Measurements from ENCODE around the gene CRYGN. TPM values are rescaled to one million over a fixed set of nuclear protein-coding genes. Genes with fewer than 3 reads are reported as not detected.

Gene CRYGN
- total and polyA plus RNA-seq, 4 donors: under 0.01 to 0.02 TPM; not detected in 2

GRCh38 chr7:151468217-151469018, 28.5 kb upstream of the CRYGN start:
- H3K9me3 ChIP-seq (ENCODE audit: control insufficient read depth in 4 of 4, low read length in 3 of 4): no peaks in the 10 kb centered on the region
- H3K27ac ChIP-seq (ENCODE audit: low read depth in 1 of 2, low read length in 2 of 2): no peak overlapping the region
- TF ChIP-seq SP1 (IDR thresholded peaks at IDR 0.05): no peak
- TF ChIP-seq RXRA (IDR thresholded peaks at IDR 0.05): no peak
- no peak for TF ChIP-seq YY1 (IDR thresholded peaks at IDR 0.05)
- TF ChIP-seq HNF4G (IDR thresholded peaks at IDR 0.05): no peak
- TF ChIP-seq, protein P1, sequence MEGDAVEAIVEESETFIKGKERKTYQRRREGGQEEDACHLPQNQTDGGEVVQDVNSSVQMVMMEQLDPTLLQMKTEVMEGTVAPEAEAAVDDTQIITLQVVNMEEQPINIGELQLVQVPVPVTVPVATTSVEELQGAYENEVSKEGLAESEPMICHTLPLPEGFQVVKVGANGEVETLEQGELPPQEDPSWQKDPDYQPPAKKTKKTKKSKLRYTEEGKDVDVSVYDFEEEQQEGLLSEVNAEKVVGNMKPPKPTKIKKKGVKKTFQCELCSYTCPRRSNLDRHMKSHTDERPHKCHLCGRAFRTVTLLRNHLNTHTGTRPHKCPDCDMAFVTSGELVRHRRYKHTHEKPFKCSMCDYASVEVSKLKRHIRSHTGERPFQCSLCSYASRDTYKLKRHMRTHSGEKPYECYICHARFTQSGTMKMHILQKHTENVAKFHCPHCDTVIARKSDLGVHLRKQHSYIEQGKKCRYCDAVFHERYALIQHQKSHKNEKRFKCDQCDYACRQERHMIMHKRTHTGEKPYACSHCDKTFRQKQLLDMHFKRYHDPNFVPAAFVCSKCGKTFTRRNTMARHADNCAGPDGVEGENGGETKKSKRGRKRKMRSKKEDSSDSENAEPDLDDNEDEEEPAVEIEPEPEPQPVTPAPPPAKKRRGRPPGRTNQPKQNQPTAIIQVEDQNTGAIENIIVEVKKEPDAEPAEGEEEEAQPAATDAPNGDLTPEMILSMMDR (IDR thresholded peaks at IDR 0.05; ENCODE audit: low read depth, low read length, missing input control): no peak
- no peak for TF ChIP-seq FOXA2 (IDR thresholded peaks at IDR 0.05)
- no peak for TF ChIP-seq GABPA (IDR thresholded peaks at IDR 0.05 in 1 of 2, conservative IDR thresholded peaks at IDR 0.05 in 1 of 2)
- TF ChIP-seq REST (IDR thresholded peaks at IDR 0.05): no peak
- TF ChIP-seq FOXA1 (IDR thresholded peaks at IDR 0.05): no peak
- TF ChIP-seq NR2F2 (IDR thresholded peaks at IDR 0.05): no peak
- TF ChIP-seq ZBTB33 (IDR thresholded peaks at IDR 0.05): no peak
- no peak for TF ChIP-seq ATF3 (IDR thresholded peaks at IDR 0.05)
- no peak for TF ChIP-seq TAF1 (conservative IDR thresholded peaks at IDR 0.05)
- no peak for TF ChIP-seq EGR1 (IDR thresholded peaks at IDR 0.05; ENCODE audit: low read depth in 2 of 2)
- TF ChIP-seq JUND (IDR thresholded peaks at IDR 0.05): no peak
- no peak for TF ChIP-seq HNF4A (conservative IDR thresholded peaks at IDR 0.05)
- no peak for TF ChIP-seq RAD21 (IDR thresholded peaks at IDR 0.05)
- TF ChIP-seq, protein P2, sequence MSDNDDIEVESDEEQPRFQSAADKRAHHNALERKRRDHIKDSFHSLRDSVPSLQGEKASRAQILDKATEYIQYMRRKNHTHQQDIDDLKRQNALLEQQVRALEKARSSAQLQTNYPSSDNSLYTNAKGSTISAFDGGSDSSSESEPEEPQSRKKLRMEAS (IDR thresholded peaks at IDR 0.05): no peak
- no peak overlapping the region for H3K4me3 ChIP-seq (ENCODE audit: low read depth in 1 of 3, low read length in 3 of 3)
- H3K27me3 ChIP-seq (ENCODE audit: control insufficient read depth in 4 of 4, insufficient read depth in 4 of 4, low read length in 3 of 4): no peaks in the 10 kb centered on the region
- no peaks in the 10 kb centered on the region for H3K4me1 ChIP-seq (ENCODE audit: control insufficient read depth in 4 of 4, insufficient read depth in 4 of 4, low read length in 3 of 4)
- 96% methylated on average over 19 of the region's 19 CpGs for WGBS
- DNase-seq (ENCODE audit: low spot score): no peak
- H3K36me3 ChIP-seq (ENCODE audit: control insufficient read depth in 4 of 4, insufficient read depth in 3 of 4, low read depth in 1 of 4, low read length in 3 of 4): peaks cover 9 to 52% (median 34%) of the 10 kb centered on the region in 4 donors
- no peak overlapping the region for H3K9ac ChIP-seq (ENCODE audit: low read depth in 1 of 2, low read length in 2 of 2)

All from liver (tissue), 9 donors.